HEK293T (cell line): ENCODE measurements around the gene FLVCR1.

ENCODE experiments used
- BHLHE40 ChIP-seq: fragments of 450-650 bp; IDR thresholded peaks from 2 replicates; pipeline ENCODE4 v1.6.1; 2016; ENCODE audit warnings: mild to moderate bottlenecking, moderate library complexity, borderline replicate concordance
- FOXA1 ChIP-seq: fragments of 450-650 bp; IDR thresholded peaks from 2 replicates; pipeline ENCODE4 v1.6.1; 2016; ENCODE audit warnings: mild to moderate bottlenecking
- HDGF ChIP-seq: fragments of 450-650 bp; IDR thresholded peaks from 2 replicates; pipeline ENCODE4 v1.6.1; 2017; ENCODE audit warnings: antibody characterized with exemption, borderline replicate concordance
- SUZ12 ChIP-seq: fragments of 450-650 bp; IDR thresholded peaks from 2 replicates; pipeline ENCODE4 v1.6.1; 2016; ENCODE audit warnings: mild to moderate bottlenecking

GRCh38 chr1:212819726-212820125, 38.3 kb upstream of the FLVCR1 start:
- TF ChIP-seq BHLHE40: no peak
- TF ChIP-seq SUZ12: no peak
- TF ChIP-seq FOXA1: no peak
- no peak for TF ChIP-seq HDGF
